Left renal cortex interstitium (tissue), 4 donors: ENCODE data around the gene DLK1. TPM values are rescaled to one million over a fixed set of nuclear protein-coding genes. Genes with fewer than 3 reads are reported as not detected.

Source experiments
- DNase-seq, 4 donors: peaks; one replicate each; pipeline ENCODE4 v3.0.0-alpha.2; 2013; ENCODE audit warnings: low read depth in 4 of 4, low spot score in 2 of 4, missing footprints in 1 of 4
- polyA plus RNA-seq, 4 donors: library from polyadenylated mRNA; unstranded; fragments of 120-200 nt; gene quantifications; one replicate each; pipeline ENCODE4 v1.2.1, GENCODE V29; 2013; ENCODE audit not compliant: insufficient read length in 4 of 4

DLK1 gene
- polyA plus RNA-seq, 4 donors: 5.8 to 11.1 (median 8.0) TPM

- DNase-seq: no peak
These were observed 46.9 kb downstream of the DLK1 start for GRCh38 chr14:100773331-100774163.

- DNase-seq: no peak
These were observed 47.5 kb downstream of the DLK1 start for GRCh38 chr14:100774164-100774537.

DNA sequence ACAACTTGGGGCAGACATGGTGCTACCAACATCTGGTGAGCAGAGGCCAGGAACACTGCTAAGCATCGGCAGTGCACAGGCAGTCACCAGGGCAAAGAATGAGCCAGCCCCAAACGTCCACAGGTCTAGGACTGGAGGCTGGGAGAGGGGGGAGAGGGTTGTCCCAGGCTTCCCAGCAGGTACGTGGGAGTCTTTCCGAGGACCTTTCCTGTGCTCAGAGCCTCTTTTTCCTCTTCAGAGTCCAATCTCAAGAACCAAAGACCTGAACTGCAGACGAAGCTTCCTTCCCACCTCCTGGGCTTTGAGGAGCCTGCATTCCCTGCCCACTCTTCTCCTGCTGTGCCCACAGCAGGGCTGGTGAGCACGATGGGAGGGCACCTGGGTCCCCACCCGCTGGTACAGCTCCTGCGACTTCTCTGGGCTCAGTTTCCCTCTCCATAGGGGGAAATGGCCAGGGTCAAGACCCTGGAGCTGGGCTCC, 48.7 kb downstream of the DLK1 start:
- DNase-seq: no peak

DNA sequence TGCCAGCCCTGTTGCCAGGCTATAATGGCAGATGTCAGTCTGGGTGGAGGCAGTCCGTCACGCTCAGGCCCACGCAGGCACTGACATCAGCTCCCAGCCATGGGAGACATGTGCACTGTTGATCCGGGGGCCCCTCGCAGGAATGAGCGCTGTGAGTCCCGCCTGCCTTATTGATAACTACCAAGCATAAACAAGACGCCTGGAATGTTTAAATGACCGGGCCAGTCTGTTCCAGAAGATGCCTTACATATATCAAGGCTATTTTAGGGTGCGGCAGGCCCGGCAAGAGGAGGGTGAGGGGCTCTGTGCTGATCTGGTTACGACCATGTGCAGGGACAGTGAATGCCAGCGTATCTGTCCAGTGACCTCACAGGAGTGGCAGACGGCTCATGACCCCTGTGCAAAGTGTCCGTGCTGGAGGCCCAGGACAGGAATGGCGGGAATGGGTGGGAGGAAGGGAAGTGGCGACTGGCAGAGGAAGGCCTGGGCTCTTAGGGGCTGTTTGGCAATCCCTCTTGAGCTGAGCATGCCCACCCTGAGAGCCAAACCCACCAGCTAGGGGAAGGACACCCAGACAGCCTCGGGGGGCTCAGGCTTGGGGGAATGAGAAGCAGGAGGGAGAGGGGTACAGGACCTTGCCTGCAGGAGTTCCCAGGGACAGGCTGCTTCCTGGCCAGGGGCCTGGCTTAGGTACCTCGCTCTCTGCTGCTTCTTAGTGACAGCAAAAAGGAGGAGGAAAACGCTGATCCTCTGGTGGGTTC, 49.3 kb downstream of the DLK1 start:
- no peak for DNase-seq

GRCh38 chr14:100776681-100777365, 50.1 kb downstream of the DLK1 start:
- no peak for DNase-seq

GRCh38 chr14:100777366-100777817, 50.7 kb downstream of the DLK1 start:
- no peak for DNase-seq

- no peak for DNase-seq
These were observed 51.3 kb downstream of the DLK1 start for GRCh38 chr14:100777818-100778525.

- DNase-seq: no peak
These were observed 51.8 kb downstream of the DLK1 start for GRCh38 chr14:100778526-100778882.

- DNase-seq: no peak
These were observed 52.4 kb downstream of the DLK1 start for GRCh38 chr14:100778951-100779690.

GRCh38 chr14:100779691-100780080, 53.0 kb downstream of the DLK1 start:
- DNase-seq: no peak

- DNase-seq: no peak
These were observed 53.6 kb downstream of the DLK1 start for GRCh38 chr14:100780246-100780645.

DNA sequence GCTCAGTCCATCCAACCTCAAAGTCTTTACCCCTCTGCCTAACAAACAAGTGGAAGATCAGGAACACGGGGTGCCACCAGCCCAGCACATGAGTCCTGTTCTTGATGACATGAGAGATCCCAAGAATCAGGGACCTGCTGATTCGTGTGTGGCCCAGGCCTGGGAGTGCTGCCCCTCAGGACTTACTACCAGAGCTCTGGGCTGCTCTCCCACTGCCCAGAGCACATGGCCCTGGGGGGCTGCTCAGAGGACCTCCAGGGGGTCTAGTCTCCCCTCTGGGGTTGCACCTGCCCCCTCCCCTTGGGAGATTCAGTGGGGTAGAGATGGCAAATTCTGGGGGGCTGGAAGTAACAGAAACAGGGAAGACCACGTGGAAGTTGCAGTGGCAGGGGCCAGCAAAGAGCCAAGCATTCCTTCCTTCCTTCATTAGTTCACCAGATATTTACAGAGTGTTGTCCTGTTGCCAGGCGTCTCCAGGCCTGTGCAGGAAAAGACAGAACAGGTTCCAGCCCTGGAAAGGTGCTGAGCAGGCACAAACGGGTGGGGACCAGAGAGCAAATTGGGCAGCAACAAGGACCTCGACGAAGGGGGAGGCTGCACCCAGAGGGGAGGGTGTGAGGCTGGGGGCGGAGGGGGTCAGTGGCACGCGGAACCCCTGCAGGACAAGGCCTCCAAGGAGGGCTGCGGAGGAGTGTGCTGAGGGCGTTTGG, 54.1 kb downstream of the DLK1 start:
- DNase-seq: no peak

DNA sequence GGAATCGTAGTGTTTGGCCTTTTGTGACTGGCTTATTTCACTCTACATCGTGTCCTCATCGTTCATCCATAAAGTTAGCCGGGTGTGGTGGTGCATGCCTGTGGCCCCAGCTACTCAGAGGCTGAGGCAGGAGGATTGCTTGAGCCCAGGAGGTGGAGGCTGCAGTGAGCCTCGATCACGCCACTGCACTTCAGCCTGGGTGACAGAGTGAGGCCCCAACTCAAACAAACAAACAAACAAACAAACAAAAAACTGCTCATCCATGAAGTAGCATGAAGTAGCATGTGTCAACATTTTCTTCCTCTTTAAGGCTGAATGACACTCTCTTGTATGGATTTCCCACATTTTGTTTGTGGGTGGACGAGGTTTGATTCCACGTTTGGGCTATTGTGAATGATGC, 55.3 kb downstream of the DLK1 start:
- no peak for DNase-seq

GRCh38 chr14:100782516-100783320, 56.0 kb downstream of the DLK1 start:
- DNase-seq: no peak

- DNase-seq: no peak
These were observed 57.1 kb downstream of the DLK1 start for GRCh38 chr14:100783630-100784370.

DNA sequence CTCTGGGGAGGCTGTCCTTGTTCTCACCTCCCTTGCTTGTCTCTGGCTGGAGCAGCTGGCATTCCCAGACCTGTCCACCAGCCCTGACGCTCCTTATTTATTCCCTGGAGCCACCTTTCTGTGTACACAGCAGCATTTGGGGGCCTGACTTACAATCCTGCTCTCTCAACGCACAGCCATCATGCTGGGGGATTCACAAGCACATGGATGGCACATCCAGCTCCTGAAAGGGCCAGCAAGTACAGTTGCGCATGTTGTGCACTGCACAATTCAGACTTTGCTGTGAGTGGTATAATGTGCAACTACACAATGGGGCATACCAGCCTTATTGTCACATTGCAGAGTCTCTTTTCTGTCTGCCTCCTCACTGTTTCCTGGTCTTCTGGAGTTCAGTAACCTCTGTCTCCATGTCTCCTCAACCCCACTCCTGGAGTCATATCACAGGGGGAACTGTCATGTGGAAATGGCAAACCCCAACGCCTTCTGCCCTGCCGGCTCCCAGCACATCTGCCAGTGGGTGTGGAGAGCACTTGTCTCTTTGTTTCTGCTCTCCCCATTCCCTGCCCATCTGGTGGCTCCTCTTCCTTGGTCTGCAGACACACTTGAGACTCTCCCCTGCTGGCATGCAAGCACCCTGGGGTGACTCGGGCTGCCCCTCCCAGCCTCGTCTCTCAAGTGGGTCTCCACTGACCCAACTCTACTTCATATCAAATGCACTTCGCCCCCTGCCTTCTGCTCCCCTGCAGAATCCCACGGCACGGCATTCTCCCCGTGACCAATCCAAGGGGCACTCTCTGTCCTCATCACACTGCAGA, 58.0 kb downstream of the DLK1 start:
- no peak for DNase-seq

GRCh38 chr14:100785338-100785615, 58.6 kb downstream of the DLK1 start:
- DNase-seq: no peak
